Left colon (tissue), 2 donors: ENCODE measurements around the gene ETV3. TPM values are rescaled to one million over a fixed set of nuclear protein-coding genes. Genes with fewer than 3 reads are reported as not detected.

Source experiments
- ATAC-seq: fragments of 200-7000 bp; cut with Tn5 transposase; one replicate; pipeline ENCODE4 v1.9.1; 2020; ENCODE audit warnings: mild to moderate bottlenecking, moderate library complexity
- DNase-seq, 2 donors: peaks; one replicate each; pipeline ENCODE4 v3.0.0-alpha.2; 2020
- intact Hi-C, 2 donors: fragments of 100-400 bp; cut with DNase I in 1 of 2; cut with micrococcal nuclease in 1 of 2; formaldehyde crosslinking; loops; one replicate each; pipeline versions ENCODE4 v1.11.2 to v1.14.0; 2022; cut with DNase I, micrococcal nuclease
- total RNA-seq, 2 donors: library from RNA; stranded (reverse); fragmentation: NEBNext Ultra II Directional; extraction: Animal tissue kit (Norgen Biotek cat#: 25700); gene quantifications; one replicate each; pipeline ENCODE4 v1.2.1, GENCODE V29; 2021
- donor health status: DM: no; HTN: no; CAD: no.
- donor health status: DM: yes; HTN: yes; CAD: no.

Gene ETV3
- total RNA-seq, 2 donors from 2014 or later = 27.9 to 32.5 TPM

DNA sequence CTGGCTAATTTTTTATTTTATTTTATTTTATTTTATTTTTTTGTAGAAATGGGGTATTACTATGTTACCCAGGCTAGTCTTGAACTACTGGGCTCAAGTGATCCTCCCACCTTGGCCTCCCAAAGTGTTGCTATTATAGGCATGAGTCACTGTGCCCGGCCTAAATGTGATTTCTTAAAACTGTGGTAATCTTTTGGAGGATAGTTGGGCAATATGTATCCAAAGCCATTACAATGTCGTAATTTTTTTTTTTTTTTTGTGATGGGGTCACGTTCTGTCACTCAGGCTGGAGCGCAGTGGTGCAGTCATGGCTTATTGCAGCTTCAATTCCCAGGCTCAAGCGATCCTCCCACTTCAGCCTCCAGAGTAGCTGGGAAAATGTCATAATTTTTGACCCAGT is 52.8 kb downstream of the ETV3 start:
- intact Hi-C loops = loop anchor here in 1 of 2 donors (5.0 kb wide), 1 partner anchor 72 kb away; no protein-coding TSS in a partner anchor
- no peak for ATAC-seq
- no peak for DNase-seq

DNA sequence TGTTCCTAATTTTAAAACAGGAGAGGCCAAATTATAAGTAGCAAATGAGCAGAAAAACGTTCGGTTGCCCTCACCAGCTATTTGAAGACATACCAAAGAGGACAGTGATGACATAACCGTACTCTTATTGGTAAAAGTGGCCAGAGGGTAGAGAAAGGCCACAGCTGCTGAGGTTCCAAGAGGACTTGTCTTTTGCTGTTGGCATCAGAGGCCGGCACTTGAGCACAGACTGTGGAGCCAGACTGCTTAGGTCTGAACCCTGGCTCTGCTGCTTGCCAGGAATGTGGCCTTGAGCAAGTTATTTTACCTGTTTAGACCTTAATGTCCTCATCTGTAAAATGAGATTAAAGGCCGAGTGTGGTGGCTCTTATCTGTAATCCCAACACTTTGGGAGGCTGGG is 53.5 kb downstream of the ETV3 start:
- intact Hi-C loops = loop anchor here in 1 of 2 donors (5.0 kb wide), 1 partner anchor 73 kb away; no protein-coding TSS in a partner anchor
- ATAC-seq (no peak), DNase-seq (no peak)

DNA sequence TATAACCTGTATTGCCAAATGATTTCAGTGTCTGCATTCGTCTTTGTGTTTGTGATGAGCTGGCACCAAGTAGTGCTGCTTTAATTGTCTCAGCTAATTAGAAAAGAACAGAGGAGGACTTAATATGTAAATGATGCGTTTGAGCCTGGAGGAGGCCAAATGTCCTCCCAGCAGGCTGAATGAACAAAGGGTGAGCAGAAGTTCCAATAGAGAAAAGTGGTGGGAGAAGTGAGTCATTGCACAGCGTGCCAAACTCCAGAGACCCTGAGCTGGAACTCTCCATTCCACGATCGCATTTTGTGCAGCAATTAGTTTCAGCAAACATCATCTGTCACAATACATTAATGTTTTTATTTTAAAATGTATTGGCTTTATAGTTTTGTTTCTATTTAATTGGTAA is 56.5 kb downstream of the ETV3 start:
- intact Hi-C loops = no loop called here
- no peak for ATAC-seq
- DNase-seq = no peak

DNA sequence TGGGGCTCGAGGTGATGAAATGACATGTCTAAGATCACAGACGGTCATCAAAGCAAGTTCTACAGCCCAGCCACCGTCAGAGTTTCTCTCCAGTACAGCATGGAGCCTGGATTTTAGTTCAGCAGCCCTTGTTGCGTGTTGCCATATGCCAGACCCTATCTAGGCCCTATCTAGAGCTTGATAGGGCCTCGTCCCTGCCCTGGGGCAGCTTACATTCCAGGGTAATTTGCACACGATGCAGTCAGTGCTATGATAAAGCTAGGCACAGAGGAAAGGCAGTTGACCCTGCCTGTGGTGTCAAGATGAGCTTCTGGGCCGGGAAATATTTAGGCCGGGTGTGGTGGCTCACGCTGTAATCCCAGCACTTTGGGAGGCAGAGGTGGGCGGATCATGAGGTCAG is 57.5 kb downstream of the ETV3 start:
- intact Hi-C loops = no loop called here
- DNase-seq = no peak
- ATAC-seq = no peak

GRCh38 chr1:157077394-157077793 is 60.8 kb downstream of the ETV3 start:
- ATAC-seq (no peak), DNase-seq (no peak)
- intact Hi-C loops = no loop called here

GRCh38 chr1:157073944-157074685 is 64.1 kb downstream of the ETV3 start:
- ATAC-seq = peak; percentile 73
- DNase-seq = peak; percentile 58 to 80
- intact Hi-C loops = no loop called here

Other genes with a start within 250 kb of the ETV3 start
- 1 to 10 TPM; 2.0 to 2.9 TPM for gene PEAR1, start 244.7 kb downstream of the ETV3 start, total RNA-seq
- gene LRRC71, start 217.8 kb downstream of the ETV3 start, total RNA-seq = not detected
- gene ARHGEF11, start 92.7 kb downstream of the ETV3 start, total RNA-seq = 10 to 100 TPM; 42.1 to 46.8 TPM
- not detected for gene ETV3L, start 38.6 kb downstream of the ETV3 start, total RNA-seq